Endothelial cell of umbilical vein (primary cell): ENCODE measurements around the gene FAM72B. TPM values are rescaled to one million over a fixed set of nuclear protein-coding genes. Genes with fewer than 3 reads are reported as not detected.
"Not testable (repeated sequence)": the region's sequence is repeated elsewhere in the genome, so short reads cannot be mapped to it uniquely, and the experiment has no call there.

Experiments used
- BruUV-seq: library from RNA; stranded (reverse); fragments of 400-500 nt; replicated peaks from 2 replicates; lab custom pipeline; 2021; lab: Mats Ljungman, UMichigan
- CTCF ChIA-PET: fragments of 300-600, 350-600 bp; sonication (Branson Sonifier 250); formaldehyde crosslinking; loops from one replicate; lab custom pipeline; 2021; ENCODE audit warnings: antibody characterized with exemption, inconsistent platforms; lab: Charles Lee
- POLR2A ChIA-PET: fragments of 300-600, 350-600 bp; sonication (Branson Sonifier 250); formaldehyde crosslinking; loops from one replicate; lab custom pipeline; 2021; ENCODE audit warnings: antibody characterized with exemption, inconsistent platforms; lab: Charles Lee
- DNase-seq: peaks from one replicate; pipeline ENCODE4 v3.0.0-alpha.2; 2011; ENCODE audit warnings: low read depth, low spot score
- FAIRE-seq: peaks from 2 replicates; lab custom pipeline; 2011; peaks lifted over from hg19 to GRCh38; lab: Jason Lieb, UNC
- H2AFZ ChIP-seq: 2 replicates; pipeline ENCODE4 v1.6.0; 2012; ENCODE audit warnings: low read depth, low read length, control low read depth, inconsistent platforms
- H3K27ac ChIP-seq: 2 replicates; pipeline ENCODE4 v1.5.1; 2011; ENCODE audit warnings: low read depth, mild to moderate bottlenecking, control low read depth, low read length, moderate library complexity; ENCODE audit not compliant: insufficient read depth
- H3K27me3 ChIP-seq, 2 experiments: 2 replicates each; pipeline versions ENCODE4 v1.6.0 to v1.6.1; 2011; ENCODE audit warnings: low read length in 2 of 2, mixed read lengths in 1 of 2; ENCODE audit not compliant: control insufficient read depth in 2 of 2, insufficient read depth in 2 of 2
- H3K36me3 ChIP-seq, 2 experiments: 2 replicates in 1 of 2; 3 replicates in 1 of 2; pipeline ENCODE4 v1.5.1; 2011; ENCODE audit warnings: low read length in 2 of 2, mild to moderate bottlenecking in 1 of 2, moderate library complexity in 1 of 2; ENCODE audit not compliant: control insufficient read depth in 2 of 2, insufficient read depth in 2 of 2; ENCODE audit errors: extremely low read depth in 1 of 2
- H3K4me1 ChIP-seq: 3 replicates; pipeline ENCODE4 v1.5.1; 2011; ENCODE audit warnings: mild to moderate bottlenecking, low read length; ENCODE audit not compliant: control insufficient read depth, insufficient read depth; ENCODE audit errors: extremely low read depth
- H3K4me2 ChIP-seq: 2 replicates; pipeline ENCODE4 v1.6.1; 2011; ENCODE audit warnings: low read length, control low read depth, mixed read lengths; ENCODE audit not compliant: insufficient read depth
- H3K4me3 ChIP-seq, 3 experiments: fragments of 200-600 bp in 1 of 3; sonication (generic), shearing (Covaris generic) in 1 of 3; replicated peaks in 1 of 3; 2 replicates each; pipeline ENCODE4 v1.5.1; 2011 to 2016; ENCODE audit warnings: control low read depth in 3 of 3, low read length in 3 of 3, mild to moderate bottlenecking in 2 of 3, inconsistent platforms in 1 of 3, low read depth in 1 of 3, moderate library complexity in 1 of 3; ENCODE audit not compliant: insufficient read depth in 1 of 3
- H3K79me2 ChIP-seq: 2 replicates; pipeline ENCODE4 v1.6.0; 2012; ENCODE audit warnings: low read length, inconsistent platforms; ENCODE audit not compliant: control insufficient read depth, insufficient read depth
- H3K9ac ChIP-seq: replicated peaks from 2 replicates; pipeline ENCODE3; 2011; ENCODE audit warnings: low read length, control low read depth; ENCODE audit not compliant: insufficient read depth; ENCODE audit errors: extremely low read depth
- H3K9me1 ChIP-seq: replicated peaks from 3 replicates; pipeline ENCODE4 v1.6.0; 2011; ENCODE audit warnings: mild to moderate bottlenecking, low read length; ENCODE audit not compliant: control insufficient read depth, insufficient read depth; ENCODE audit errors: extremely low read depth
- H3K9me3 ChIP-seq: replicated peaks from 2 replicates; pipeline ENCODE4 v1.5.1; 2012; ENCODE audit warnings: low read length, inconsistent platforms; ENCODE audit not compliant: control insufficient read depth, insufficient read depth
- H4K20me1 ChIP-seq: replicated peaks from 2 replicates; pipeline ENCODE3; 2011; ENCODE audit warnings: mild to moderate bottlenecking, low read length; ENCODE audit not compliant: control insufficient read depth, insufficient read depth; ENCODE audit errors: extremely low read depth
- dilution Hi-C: fragments of 300-500 bp; cut with MboI; formaldehyde crosslinking; loops from one replicate; pipeline ENCODE4 v1.15.0; 2019; ENCODE audit warnings: low sequenced_read_pairs; ENCODE audit not compliant: extremely low pct_ligation_motif_present
- intact Hi-C: fragments of 100-400 bp; cut with micrococcal nuclease; formaldehyde crosslinking; loops from one replicate; pipeline ENCODE4 v1.10.0; 2022
- polyA plus RNA-seq, 4 experiments: library from polyadenylated mRNA; depleted of rRNA in 3 of 4; stranded (reverse) in 3 of 4; unstranded in 1 of 4; fragments of >200 nt; gene quantifications; 2 replicates each; pipeline versions ENCODE4 v1.2.1 to v1.2.3, GENCODE V29; 2011 to 2012; ENCODE audit warnings: missing spikeins in 1 of 4
- total RNA-seq: library from RNA; stranded (reverse); gene quantifications from 2 replicates; pipeline ENCODE4 v1.2.3, GENCODE V29; 2021

The FAM72B gene
- total and polyA plus RNA-seq, 2 donors (not counting 3 experiments of a cell fraction or from before 2014, with no cell fraction given): 1.9 to 6.5 TPM

GRCh38 chr1:121168152-121168668 is 15.9 kb downstream of the FAM72B start:
- H3K79me2 ChIP-seq, H3K9me3 ChIP-seq, dilution Hi-C loops, H3K27ac ChIP-seq, CTCF ChIA-PET, H3K9me1 ChIP-seq, H3K27me3 ChIP-seq, H3K4me1 ChIP-seq, H3K9ac ChIP-seq, POLR2A ChIA-PET, H3K4me2 ChIP-seq, DNase-seq, FAIRE-seq, H3K4me3 ChIP-seq, BruUV-seq, H3K36me3 ChIP-seq, H2AFZ ChIP-seq, H4K20me1 ChIP-seq, intact Hi-C loops: not testable (repeated sequence)

GRCh38 chr1:121167225-121167738 is 16.9 kb downstream of the FAM72B start:
- H3K27ac ChIP-seq, H3K27me3 ChIP-seq, FAIRE-seq, CTCF ChIA-PET, DNase-seq, H3K79me2 ChIP-seq, H3K9ac ChIP-seq, H3K4me3 ChIP-seq, dilution Hi-C loops, H3K9me1 ChIP-seq, intact Hi-C loops, H3K4me1 ChIP-seq, H3K9me3 ChIP-seq, BruUV-seq, H2AFZ ChIP-seq, H3K4me2 ChIP-seq, H3K36me3 ChIP-seq, H4K20me1 ChIP-seq, POLR2A ChIA-PET: not testable (repeated sequence)

- H2AFZ ChIP-seq, H3K36me3 ChIP-seq, intact Hi-C loops, H3K9me3 ChIP-seq, BruUV-seq, H3K27ac ChIP-seq, H3K9me1 ChIP-seq, H3K4me2 ChIP-seq, H3K4me3 ChIP-seq, DNase-seq, H4K20me1 ChIP-seq, H3K79me2 ChIP-seq, FAIRE-seq, H3K27me3 ChIP-seq, H3K9ac ChIP-seq, dilution Hi-C loops, H3K4me1 ChIP-seq, CTCF ChIA-PET, POLR2A ChIA-PET: not testable (repeated sequence)
These were observed 18.8 kb downstream of the FAM72B start for GRCh38 chr1:121165296-121165695.

- H3K9ac ChIP-seq, H3K4me3 ChIP-seq, H4K20me1 ChIP-seq, H3K9me3 ChIP-seq, H3K4me1 ChIP-seq, CTCF ChIA-PET, BruUV-seq, FAIRE-seq, H3K36me3 ChIP-seq, H3K4me2 ChIP-seq, dilution Hi-C loops, H2AFZ ChIP-seq, POLR2A ChIA-PET, intact Hi-C loops, H3K79me2 ChIP-seq, H3K9me1 ChIP-seq, H3K27me3 ChIP-seq, H3K27ac ChIP-seq: not testable (repeated sequence)
- peak; percentile 31 for DNase-seq
These were observed 20.0 kb downstream of the FAM72B start for GRCh38 chr1:121163850-121164757.
